HepG2 (cell line): Measurements from ENCODE around the gene IGSF8. TPM values are rescaled to one million over a fixed set of nuclear protein-coding genes. Genes with fewer than 3 reads are reported as not detected.
A peak's percentile ranks its signal among the peaks of the same experiment; 100 is the strongest.

Source experiments
- ASH2L ChIP-seq: fragments of 300-600, 200-600 bp; sonication (generic); IDR thresholded peaks from 2 replicates; pipeline ENCODE4 v1.7.0; 2017; ENCODE audit warnings: low read depth, mild to moderate bottlenecking, moderate library complexity, mixed read lengths, low read length; ENCODE audit not compliant: insufficient read length
- HMGXB4 ChIP-seq, 2 experiments: sonication (generic) in 1 of 2; formaldehyde crosslinking in 1 of 2; IDR thresholded peaks; 2 replicates each; pipeline versions ENCODE4 v1.4.0 to v1.6.1; 2018 to 2020; ENCODE audit warnings: missing genetic modification reagents in 2 of 2, borderline replicate concordance in 1 of 2, low read depth in 1 of 2, mild to moderate bottlenecking in 1 of 2, missing biosample characterization in 1 of 2
- HOXA7 ChIP-seq: sonication (generic); formaldehyde crosslinking; IDR thresholded peaks from 2 replicates; pipeline ENCODE4 v1.8.1; 2022; ENCODE audit warnings: mild to moderate bottlenecking, missing genetic modification reagents, moderate library complexity
- IKZF5 ChIP-seq: IDR thresholded peaks from 2 replicates; pipeline ENCODE4 v1.6.1; 2018; ENCODE audit warnings: missing genetic modification reagents, mild to moderate bottlenecking, missing compliant biosample characterization
- MTF2 ChIP-seq: sonication (generic); formaldehyde crosslinking; IDR thresholded peaks from 2 replicates; pipeline ENCODE4 v1.5.0; 2020; ENCODE audit warnings: missing genetic modification reagents, borderline replicate concordance
- NR2F2 ChIP-seq: IDR thresholded peaks from 2 replicates; pipeline ENCODE4 v1.6.1; 2012; ENCODE audit warnings: low read depth, inconsistent platforms, borderline replicate concordance
- RBM39 ChIP-seq: fragments of 200-400 bp; formaldehyde crosslinking; IDR thresholded peaks from one replicate; pipeline ENCODE4 v1.6.1; 2018; ENCODE audit warnings: antibody characterized with exemption, mild to moderate bottlenecking, low read depth, low read length; ENCODE audit not compliant: poor library complexity, severe bottlenecking
- SP1 ChIP-seq, 2 experiments: fragments of 450-650 bp in 1 of 2; sonication (generic) in 1 of 2; formaldehyde crosslinking in 1 of 2; IDR thresholded peaks; 2 replicates each; pipeline versions ENCODE4 v1.4.0 to v1.6.1; 2016 to 2020; ENCODE audit warnings: missing genetic modification reagents in 1 of 2
- XRCC5 ChIP-seq: fragments of 200-400 bp; formaldehyde crosslinking; optimal IDR thresholded peaks from 2 replicates; pipeline ENCODE3; 2017; ENCODE audit warnings: mild to moderate bottlenecking, low read length
- ZBTB7B ChIP-seq: sonication (generic); formaldehyde crosslinking; IDR thresholded peaks from 2 replicates; pipeline ENCODE4 v1.4.0; 2020; ENCODE audit warnings: missing genetic modification reagents
- ZMYM4 ChIP-seq: sonication (generic); formaldehyde crosslinking; IDR thresholded peaks from 2 replicates; pipeline ENCODE4 v1.8.1; 2023; ENCODE audit warnings: mild to moderate bottlenecking, missing genetic modification reagents
- ZNF558 ChIP-seq: sonication (generic); formaldehyde crosslinking; IDR thresholded peaks from 2 replicates; pipeline ENCODE4 v1.9.0; 2022; ENCODE audit warnings: mild to moderate bottlenecking, missing genetic modification reagents, borderline replicate concordance
- ZNF768 ChIP-seq: sonication (generic); formaldehyde crosslinking; IDR thresholded peaks from 2 replicates; pipeline ENCODE4 v1.4.0; 2020; ENCODE audit warnings: missing genetic modification reagents
- polyA plus RNA-seq, 8 experiments: library from polyadenylated mRNA; depleted of rRNA in 3 of 8; stranded (reverse) in 7 of 8; unstranded in 1 of 8; fragments of >200 nt; fragmentation: Illumina TruSeq in 4 of 8; extraction: Trizol in 4 of 8; gene quantifications; 2 replicates each; pipeline versions ENCODE4 v1.2.1 to v1.2.3, GENCODE V29; 2011 to 2016; ENCODE audit warnings: low read depth in 4 of 8, missing spikeins in 1 of 8, mixed read lengths in 1 of 8; ENCODE audit not compliant: insufficient read depth in 1 of 8
- total RNA-seq, 5 experiments: library from RNA; depleted of rRNA; stranded (reverse); fragments of >200 nt; fragmentation: Illumina TruSeq; extraction: Trizol; gene quantifications; 2 replicates each; pipeline ENCODE4 v1.2.3, GENCODE V29; 2016; ENCODE audit warnings: low read depth in 1 of 5
- TF ChIP-seq, protein P1 (sequence below): sonication (generic); formaldehyde crosslinking; IDR thresholded peaks from 2 replicates; pipeline ENCODE4 v1.9.0; 2022; ENCODE audit warnings: missing genetic modification reagents, mild to moderate bottlenecking, borderline replicate concordance
- TF ChIP-seq, protein P2 (sequence below): IDR thresholded peaks from 2 replicates; pipeline ENCODE4 v1.4.0; 2020; ENCODE audit warnings: mild to moderate bottlenecking, missing genetic modification reagents
- TF ChIP-seq, protein P3 (sequence below): sonication (generic); IDR thresholded peaks from 2 replicates; pipeline ENCODE4 v1.6.1; 2016; ENCODE audit warnings: low read depth, borderline replicate concordance

Gene IGSF8
- total and polyA plus RNA-seq, 2 of the 13 experiments (the other 11 are each of a cell fraction or from before 2014, with no cell fraction given), result 24.0 to 41.0 TPM

GRCh38 chr1:160070243-160071163 lies 27.9 kb downstream of the IGSF8 start (continued):
- peak in 1 of 2 experiments; percentile 48; a peak in 1 of 4 replicates for TF ChIP-seq HMGXB4 (CRISPR knock-in tag; IDR thresholded peaks at IDR 0.05; ENCODE audit: borderline replicate concordance in 1 of 2, low read depth in 1 of 2)
- TF ChIP-seq IKZF5 (CRISPR knock-in tag), result 0 out of 2 replicates have a peak, but pooled peaks have one; percentile 30
- TF ChIP-seq, protein P1, sequence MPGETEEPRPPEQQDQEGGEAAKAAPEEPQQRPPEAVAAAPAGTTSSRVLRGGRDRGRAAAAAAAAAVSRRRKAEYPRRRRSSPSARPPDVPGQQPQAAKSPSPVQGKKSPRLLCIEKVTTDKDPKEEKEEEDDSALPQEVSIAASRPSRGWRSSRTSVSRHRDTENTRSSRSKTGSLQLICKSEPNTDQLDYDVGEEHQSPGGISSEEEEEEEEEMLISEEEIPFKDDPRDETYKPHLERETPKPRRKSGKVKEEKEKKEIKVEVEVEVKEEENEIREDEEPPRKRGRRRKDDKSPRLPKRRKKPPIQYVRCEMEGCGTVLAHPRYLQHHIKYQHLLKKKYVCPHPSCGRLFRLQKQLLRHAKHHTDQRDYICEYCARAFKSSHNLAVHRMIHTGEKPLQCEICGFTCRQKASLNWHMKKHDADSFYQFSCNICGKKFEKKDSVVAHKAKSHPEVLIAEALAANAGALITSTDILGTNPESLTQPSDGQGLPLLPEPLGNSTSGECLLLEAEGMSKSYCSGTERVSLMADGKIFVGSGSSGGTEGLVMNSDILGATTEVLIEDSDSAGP (CRISPR knock-in tag), result 0 out of 2 replicates have a peak, but pooled peaks have one; percentile 50
- no peak for TF ChIP-seq RBM39
- peak; percentile 56; the same call in 1 of the 2 replicates for TF ChIP-seq ZNF768
- TF ChIP-seq ZBTB7B (CRISPR knock-in tag), result no peak
- TF ChIP-seq XRCC5, result peak; percentile 20
- no peak for TF ChIP-seq ZNF558
- TF ChIP-seq NR2F2, result no peak
- no peak for TF ChIP-seq MTF2 (CRISPR knock-in tag)
- no peak for TF ChIP-seq HOXA7 (CRISPR knock-in tag)
- peak; percentile 65 for TF ChIP-seq ASH2L
- TF ChIP-seq, protein P2, sequence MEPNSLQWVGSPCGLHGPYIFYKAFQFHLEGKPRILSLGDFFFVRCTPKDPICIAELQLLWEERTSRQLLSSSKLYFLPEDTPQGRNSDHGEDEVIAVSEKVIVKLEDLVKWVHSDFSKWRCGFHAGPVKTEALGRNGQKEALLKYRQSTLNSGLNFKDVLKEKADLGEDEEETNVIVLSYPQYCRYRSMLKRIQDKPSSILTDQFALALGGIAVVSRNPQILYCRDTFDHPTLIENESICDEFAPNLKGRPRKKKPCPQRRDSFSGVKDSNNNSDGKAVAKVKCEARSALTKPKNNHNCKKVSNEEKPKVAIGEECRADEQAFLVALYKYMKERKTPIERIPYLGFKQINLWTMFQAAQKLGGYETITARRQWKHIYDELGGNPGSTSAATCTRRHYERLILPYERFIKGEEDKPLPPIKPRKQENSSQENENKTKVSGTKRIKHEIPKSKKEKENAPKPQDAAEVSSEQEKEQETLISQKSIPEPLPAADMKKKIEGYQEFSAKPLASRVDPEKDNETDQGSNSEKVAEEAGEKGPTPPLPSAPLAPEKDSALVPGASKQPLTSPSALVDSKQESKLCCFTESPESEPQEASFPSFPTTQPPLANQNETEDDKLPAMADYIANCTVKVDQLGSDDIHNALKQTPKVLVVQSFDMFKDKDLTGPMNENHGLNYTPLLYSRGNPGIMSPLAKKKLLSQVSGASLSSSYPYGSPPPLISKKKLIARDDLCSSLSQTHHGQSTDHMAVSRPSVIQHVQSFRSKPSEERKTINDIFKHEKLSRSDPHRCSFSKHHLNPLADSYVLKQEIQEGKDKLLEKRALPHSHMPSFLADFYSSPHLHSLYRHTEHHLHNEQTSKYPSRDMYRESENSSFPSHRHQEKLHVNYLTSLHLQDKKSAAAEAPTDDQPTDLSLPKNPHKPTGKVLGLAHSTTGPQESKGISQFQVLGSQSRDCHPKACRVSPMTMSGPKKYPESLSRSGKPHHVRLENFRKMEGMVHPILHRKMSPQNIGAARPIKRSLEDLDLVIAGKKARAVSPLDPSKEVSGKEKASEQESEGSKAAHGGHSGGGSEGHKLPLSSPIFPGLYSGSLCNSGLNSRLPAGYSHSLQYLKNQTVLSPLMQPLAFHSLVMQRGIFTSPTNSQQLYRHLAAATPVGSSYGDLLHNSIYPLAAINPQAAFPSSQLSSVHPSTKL (CRISPR knock-in tag), result peak; percentile 15; the same call in 1 of the 2 replicates
- 0 out of 2 replicates have a peak, but pooled peaks have one; percentile 21 for TF ChIP-seq ZMYM4 (CRISPR knock-in tag)
- TF ChIP-seq SP1 (IDR thresholded peaks at IDR 0.05), result no peak
- peak; percentile 32; the same call in 1 of the 2 replicates for TF ChIP-seq SP1 (CRISPR knock-in tag; IDR thresholded peaks at IDR 0.05)
- TF ChIP-seq, protein P3, sequence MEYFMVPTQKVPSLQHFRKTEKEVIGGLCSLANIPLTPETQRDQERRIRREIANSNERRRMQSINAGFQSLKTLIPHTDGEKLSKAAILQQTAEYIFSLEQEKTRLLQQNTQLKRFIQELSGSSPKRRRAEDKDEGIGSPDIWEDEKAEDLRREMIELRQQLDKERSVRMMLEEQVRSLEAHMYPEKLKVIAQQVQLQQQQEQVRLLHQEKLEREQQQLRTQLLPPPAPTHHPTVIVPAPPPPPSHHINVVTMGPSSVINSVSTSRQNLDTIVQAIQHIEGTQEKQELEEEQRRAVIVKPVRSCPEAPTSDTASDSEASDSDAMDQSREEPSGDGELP, result peak; percentile 47; the same call in 1 of the 2 replicates
